NCI-H2029 treated with DMSO at 0.1 percent for 48 hours (cell line): Measurements from ENCODE around the gene AIRE.
"Not testable (repeated sequence)": the region's sequence is repeated elsewhere in the genome, so short reads cannot be mapped to it uniquely, and the experiment has no call there.

Experiments
- DNase-seq: peaks from one replicate; lab custom pipeline; 2025; lab: John Stamatoyannopoulos, UW

The AIRE gene

GRCh38 chr21:44267655-44268142 lies 18.0 kb upstream of the AIRE start:
- DNase-seq = no peak

- DNase-seq = no peak
These were observed 16.6 kb upstream of the AIRE start for GRCh38 chr21:44269090-44269489.

DNA sequence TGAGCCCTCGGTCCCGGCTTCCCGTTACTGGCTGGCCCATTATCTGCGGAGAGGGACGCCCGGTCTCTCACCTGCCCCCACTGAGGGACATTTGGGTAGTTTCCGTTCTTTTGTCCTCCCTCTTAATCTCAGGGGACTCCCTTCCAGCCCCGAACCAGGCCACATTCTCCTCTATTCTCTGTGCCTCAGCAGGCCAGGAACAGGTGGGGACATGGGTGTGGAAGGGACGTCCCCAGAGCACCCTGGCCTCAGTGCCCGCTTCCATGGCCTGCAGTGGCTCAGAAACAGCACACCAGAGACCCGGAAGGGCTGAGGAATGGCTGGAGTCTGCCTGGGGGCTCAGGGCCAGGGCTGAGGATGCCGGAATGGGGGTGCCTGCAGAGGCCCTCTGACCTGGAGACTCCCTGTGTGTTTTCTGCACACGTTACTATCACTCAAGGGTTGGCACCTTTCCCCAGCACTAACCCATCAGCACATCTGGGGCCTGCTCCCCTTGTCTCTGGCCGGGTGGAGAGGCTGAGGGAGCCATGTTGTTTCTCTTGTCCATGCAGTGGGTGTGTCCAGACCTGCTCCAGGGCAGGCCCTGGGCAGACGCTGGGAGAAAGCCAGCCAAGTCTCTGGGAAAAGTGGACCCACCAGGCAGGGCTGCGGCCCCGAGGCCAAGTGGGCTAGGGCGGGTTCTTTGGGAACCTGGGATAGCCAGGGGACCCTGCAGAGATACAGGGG lies 14.0 kb upstream of the AIRE start:
- DNase-seq = no peak

DNA sequence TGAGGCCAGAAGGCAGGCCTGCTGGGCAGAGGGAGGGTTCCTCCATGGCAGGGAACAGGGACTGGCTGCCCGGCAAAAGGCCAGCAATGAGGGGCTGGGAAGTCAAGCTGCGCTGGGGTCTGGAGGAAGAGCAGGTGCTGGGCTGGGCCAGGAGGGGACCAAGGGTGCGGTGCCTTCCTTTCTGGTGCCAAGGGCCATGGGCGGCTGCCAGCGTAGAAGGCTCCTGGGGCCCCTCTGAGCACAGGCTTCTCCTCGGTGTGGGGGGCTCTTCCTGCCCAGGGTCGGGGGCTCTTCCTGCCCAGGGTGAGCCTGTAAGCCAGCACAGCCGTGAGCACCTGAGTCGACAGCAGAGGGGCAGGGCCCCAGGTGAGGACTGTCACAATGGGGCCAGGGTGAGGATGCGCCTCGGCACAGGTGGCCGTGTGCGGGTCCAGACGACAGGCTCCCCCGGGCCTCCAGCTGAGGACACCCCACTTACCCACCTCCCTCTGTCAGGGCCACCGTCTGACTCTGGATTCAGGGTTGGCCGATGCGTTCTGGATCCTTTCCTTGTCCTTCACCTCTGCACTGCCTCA lies 13.3 kb upstream of the AIRE start:
- no peak for DNase-seq

DNA sequence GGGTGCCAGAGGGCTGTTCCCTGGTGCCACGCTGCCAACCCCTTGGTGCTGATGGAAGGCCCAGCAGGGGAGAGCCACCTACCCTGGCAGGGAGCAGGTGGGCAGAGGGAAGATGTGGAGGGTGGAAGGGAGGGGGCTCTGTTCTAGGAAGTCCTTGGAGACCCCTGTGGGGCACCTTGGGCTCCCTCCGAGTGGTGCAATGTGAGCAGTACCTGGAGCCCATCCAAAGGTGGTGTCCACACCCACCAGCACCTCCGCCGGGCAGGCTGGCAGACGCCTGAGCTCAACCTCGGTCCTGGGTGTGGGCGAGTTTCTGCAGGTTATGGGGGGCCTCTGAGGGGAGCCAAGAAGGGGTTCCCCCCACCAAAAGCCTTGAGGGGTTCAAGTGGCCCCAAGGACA lies 12.6 kb upstream of the AIRE start:
- no peak for DNase-seq

GRCh38 chr21:44275041-44275440 lies 10.6 kb upstream of the AIRE start:
- no peak for DNase-seq

DNA sequence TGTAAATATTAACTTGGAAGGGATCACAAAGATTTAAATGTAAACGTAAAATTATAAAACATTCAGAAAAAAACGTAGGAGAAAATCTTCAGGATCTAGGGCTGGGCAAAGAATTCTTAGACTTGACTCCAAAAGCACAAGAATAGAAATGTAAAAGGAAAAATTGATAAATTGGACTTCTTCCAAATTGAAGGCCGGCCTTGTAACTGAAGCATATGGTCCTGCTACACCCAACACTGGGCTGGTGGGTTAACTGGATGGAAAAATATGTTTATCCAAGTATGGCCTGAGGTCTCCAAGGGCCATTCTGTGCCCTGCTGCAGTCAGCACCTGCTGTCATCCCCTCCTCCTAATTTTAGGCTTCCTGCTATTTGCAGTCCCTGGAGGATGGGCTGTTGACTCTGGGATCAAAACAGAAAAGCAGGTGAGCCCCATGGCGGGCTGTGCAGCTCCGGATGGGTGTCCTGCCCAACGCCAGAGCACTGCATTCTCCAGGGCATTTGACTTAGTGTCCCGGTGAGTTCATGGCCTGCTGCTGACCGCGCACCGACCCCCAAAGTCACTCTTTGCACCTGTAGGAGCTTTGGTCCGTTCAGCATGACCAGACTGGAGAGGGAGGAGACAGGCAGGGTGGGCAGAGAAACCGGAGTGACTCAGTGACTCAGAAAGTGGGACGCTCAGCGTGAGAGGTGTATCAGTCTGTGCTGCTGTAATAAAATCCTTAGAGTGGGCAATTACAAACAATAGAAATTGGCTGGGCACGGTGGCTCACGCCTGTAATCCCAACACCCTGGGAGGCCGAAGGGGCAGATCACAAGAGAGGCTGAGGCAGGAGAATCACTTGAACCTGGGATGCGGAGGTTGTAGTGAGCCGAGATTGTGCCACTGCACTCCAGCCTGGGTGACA lies 6.1 kb upstream of the AIRE start:
- DNase-seq = no peak

DNA sequence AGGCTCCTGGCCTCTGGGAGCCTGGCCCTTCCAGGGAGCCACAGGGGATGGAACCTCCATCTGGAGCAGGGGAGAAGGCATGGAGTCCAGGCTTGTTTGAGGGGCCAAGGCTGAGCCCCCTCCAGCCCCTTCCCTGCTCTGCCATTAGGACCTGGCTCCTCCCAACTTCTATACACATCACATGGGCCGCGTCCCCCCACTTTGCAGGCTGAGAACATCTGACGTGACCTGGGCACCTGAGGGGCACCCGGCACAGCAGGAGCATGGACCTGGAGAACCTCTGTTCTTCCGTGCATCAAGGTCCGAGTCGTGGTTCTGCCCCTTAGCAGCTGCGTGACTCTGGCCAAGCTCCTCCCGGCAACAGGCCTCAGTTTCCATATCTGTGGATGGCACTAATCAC lies 3.9 kb upstream of the AIRE start:
- DNase-seq = no peak

- no peak for DNase-seq
These were observed 3.3 kb upstream of the AIRE start for GRCh38 chr21:44282370-44282769.

- not testable (repeated sequence) for DNase-seq
These were observed 2.4 kb upstream of the AIRE start for GRCh38 chr21:44283211-44283785.

DNA sequence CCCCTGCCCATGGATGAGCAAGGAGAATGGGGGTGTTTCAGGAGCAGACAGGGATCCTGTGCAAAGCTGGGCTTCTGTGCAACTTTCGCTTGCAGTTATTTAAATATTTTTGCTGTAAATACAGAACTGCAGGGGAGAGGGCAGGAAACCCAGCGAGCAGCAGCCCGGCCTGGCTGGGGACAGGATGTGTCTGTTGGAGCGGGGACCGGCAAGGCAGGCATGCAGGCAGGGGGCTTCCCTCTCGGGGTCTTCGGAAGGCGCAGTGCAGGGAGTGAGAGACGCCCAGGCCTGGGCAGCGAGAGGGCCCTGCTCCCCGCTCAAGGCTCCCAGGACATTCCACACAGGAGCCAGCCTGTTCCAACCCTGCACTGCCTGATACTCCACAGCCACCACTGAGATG lies 1.7 kb upstream of the AIRE start:
- no peak for DNase-seq

- DNase-seq = no peak
These were observed 525 bp downstream of the AIRE start for GRCh38 chr21:44286086-44286715.

GRCh38 chr21:44286716-44287632 lies 1.3 kb downstream of the AIRE start:
- no peak for DNase-seq

- DNase-seq = no peak
These were observed 2.8 kb downstream of the AIRE start for GRCh38 chr21:44288251-44289110.

DNA sequence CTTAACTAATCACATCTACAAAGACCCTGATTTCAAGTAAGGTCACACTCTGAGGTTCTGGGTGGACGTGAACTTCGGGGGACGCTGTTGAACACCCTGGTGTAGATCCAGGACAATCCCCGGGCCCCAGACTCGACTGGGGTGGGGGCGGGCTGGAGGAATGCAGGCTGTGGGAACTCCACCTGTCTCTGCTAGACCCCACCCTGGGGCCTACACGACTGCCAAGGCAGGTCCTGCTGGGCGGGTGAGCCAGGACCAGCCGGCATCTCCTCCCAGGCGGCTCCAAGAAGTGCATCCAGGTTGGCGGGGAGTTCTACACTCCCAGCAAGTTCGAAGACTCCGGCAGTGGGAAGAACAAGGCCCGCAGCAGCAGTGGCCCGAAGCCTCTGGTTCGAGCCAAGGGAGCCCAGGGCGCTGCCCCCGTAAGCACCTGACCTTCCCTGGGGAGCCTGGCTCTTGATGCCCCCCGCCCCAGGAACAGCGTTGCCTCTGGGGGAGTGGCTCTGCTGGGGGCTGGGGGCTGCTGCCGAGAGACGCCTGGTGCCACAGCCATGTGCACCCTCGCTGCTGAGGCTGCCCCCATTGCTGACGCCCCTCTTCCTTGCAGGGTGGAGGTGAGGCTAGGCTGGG lies 3.8 kb downstream of the AIRE start:
- DNase-seq = no peak

GRCh38 chr21:44290327-44291077 lies 4.8 kb downstream of the AIRE start:
- DNase-seq = no peak

GRCh38 chr21:44291078-44291935 lies 5.6 kb downstream of the AIRE start:
- no peak for DNase-seq
